ENCODE results near the gene SLC25A23. TPM values are rescaled to one million over a fixed set of nuclear protein-coding genes. Genes with fewer than 3 reads are reported as not detected.
"Not testable (repeated sequence)": the region's sequence is repeated elsewhere in the genome, so short reads cannot be mapped to it uniquely, and the experiment has no call there.

The SLC25A23 gene
- polyA plus RNA-seq, 1 of the 3 experiments (the other 2 are of a cell fraction): 10.9 TPM

GRCh38 chr19:6402837-6403608, 56.6 kb downstream of the SLC25A23 start:
- no peak for DNase-seq
- Histone ChIP-seq H3K27me3 (ENCODE audit: insufficient read depth) (no peaks in the 10 kb centered on the region), H3K4me1 (ENCODE audit: control insufficient read depth in 1 of 2, insufficient read depth in 2 of 2, low read depth in 1 of 2, low read length in 1 of 2) (no peaks in the 10 kb centered on the region), H3F3A (replicated peaks; ENCODE audit: insufficient read depth) (no peaks in the 10 kb centered on the region), H3K79me2 (ENCODE audit: insufficient read depth) (no peaks in the 10 kb centered on the region), H3K4me3 (ENCODE audit: low read depth in 2 of 2, low read length in 1 of 2) (no peak overlapping the region), H3K27ac (ENCODE audit: low read depth in 2 of 2, low read length in 1 of 2) (no peak overlapping the region), H3K9ac (no peak overlapping the region), H2AFZ (ENCODE audit: low read depth) (no peak overlapping the region), H3K4me2 (no peak overlapping the region), H3K9me2 (no peaks in the 10 kb centered on the region), H3K9me3 (no peaks in the 10 kb centered on the region), H3K36me3 (replicated peaks in 1 of 2; ENCODE audit: control insufficient read depth in 1 of 2, insufficient read depth in 2 of 2, low read length in 1 of 2) (no peaks in the 10 kb centered on the region), H4K20me1 (ENCODE audit: insufficient read depth) (no peaks in the 10 kb centered on the region)
- TF ChIP-seq FOSL2 (IDR thresholded peaks at IDR 0.05; ENCODE audit: borderline replicate concordance, low read depth) (no peak), PBX3 (IDR thresholded peaks at IDR 0.05) (no peak), TCF12 (IDR thresholded peaks at IDR 0.05) (no peak)
- ChIA-PET CTCF (interaction anchor here (2.1 kb wide), 1 partner anchor 9 kb away, joined by 6 read pairs; no protein-coding TSS in a partner anchor), POLR2A (no interaction called here)
- 79% methylated on average over 22 of the region's 22 CpGs for WGBS (ENCODE audit: low lambda C conversion rate)

- Histone ChIP-seq H3K4me3 (ENCODE audit: low read depth in 2 of 2, low read length in 1 of 2) (no peak overlapping the region), H2AFZ (ENCODE audit: low read depth) (no peak overlapping the region), H3K27me3 (ENCODE audit: insufficient read depth) (no peaks in the 10 kb centered on the region), H3K9ac (no peak overlapping the region), H3K79me2 (ENCODE audit: insufficient read depth) (no peaks in the 10 kb centered on the region), H3K9me3 (no peaks in the 10 kb centered on the region), H3K9me2 (no peaks in the 10 kb centered on the region), H3F3A (replicated peaks; ENCODE audit: insufficient read depth) (no peaks in the 10 kb centered on the region), H3K4me1 (ENCODE audit: control insufficient read depth in 1 of 2, insufficient read depth in 2 of 2, low read depth in 1 of 2, low read length in 1 of 2) (no peaks in the 10 kb centered on the region), H3K27ac (ENCODE audit: low read depth in 2 of 2, low read length in 1 of 2) (no peak overlapping the region), H3K4me2 (no peak overlapping the region), H3K36me3 (replicated peaks in 1 of 2; ENCODE audit: control insufficient read depth in 1 of 2, insufficient read depth in 2 of 2, low read length in 1 of 2) (no peaks in the 10 kb centered on the region), H4K20me1 (ENCODE audit: insufficient read depth) (no peaks in the 10 kb centered on the region)
- ChIA-PET CTCF (interaction anchor here (0.7 to 2.1 kb wide), 2 partner anchors 10 to 18 kb away, joined by 3 to 6 read pairs; no protein-coding TSS in a partner anchor), POLR2A (no interaction called here)
- 81% methylated on average over 10 of the region's 10 CpGs for WGBS (ENCODE audit: low lambda C conversion rate)
- TF ChIP-seq GATA2 (CRISPR knock-in tag; IDR thresholded peaks at IDR 0.05): no peak
- TF ChIP-seq JUND (IDR thresholded peaks at IDR 0.05): no peak
- no peak for TF ChIP-seq POLR2AphosphoS5 (IDR thresholded peaks at IDR 0.05; ENCODE audit: low read depth, low read length)
- no peak for TF ChIP-seq RAD21 (IDR thresholded peaks at IDR 0.05; ENCODE audit: low read length)
- TF ChIP-seq USF2 (IDR thresholded peaks at IDR 0.05; ENCODE audit: borderline replicate concordance, low read depth, low read length): no peak
- TF ChIP-seq MXI1 (IDR thresholded peaks at IDR 0.05; ENCODE audit: low read depth, low read length): no peak
- DNase-seq: no peak
Observed at GRCh38 chr19:6402058-6402457, 57.5 kb downstream of the SLC25A23 start.

- H3K9me3 ChIP-seq; H3K4me2 ChIP-seq; H4K20me1 ChIP-seq (ENCODE audit: insufficient read depth); H2AFZ ChIP-seq (ENCODE audit: low read depth); H3K4me3 ChIP-seq (ENCODE audit: low read depth in 2 of 2, low read length in 1 of 2); CTCF ChIA-PET; H3K4me1 ChIP-seq (ENCODE audit: control insufficient read depth in 1 of 2, insufficient read depth in 2 of 2, low read depth in 1 of 2, low read length in 1 of 2); POLR2A ChIA-PET; H3F3A ChIP-seq (replicated peaks; ENCODE audit: insufficient read depth); H3K9ac ChIP-seq; H3K79me2 ChIP-seq (ENCODE audit: insufficient read depth); H3K9me2 ChIP-seq; H3K27me3 ChIP-seq (ENCODE audit: insufficient read depth); H3K27ac ChIP-seq (ENCODE audit: low read depth in 2 of 2, low read length in 1 of 2); DNase-seq; H3K36me3 ChIP-seq (replicated peaks in 1 of 2; ENCODE audit: control insufficient read depth in 1 of 2, insufficient read depth in 2 of 2, low read length in 1 of 2): not testable (repeated sequence)
- whole genome bisulfite sequencing (ENCODE audit: low lambda C conversion rate): 89% methylated on average over 17 of the region's 23 CpGs
Observed at GRCh38 chr19:6400062-6400944, 59.3 kb downstream of the SLC25A23 start.
